Ishikawa (cell line): ENCODE data around the gene GPR153.

Experiments used
- CEBPB ChIP-seq: IDR thresholded peaks from 2 replicates; pipeline ENCODE4 v1.6.1; 2012
- CREB1 ChIP-seq: IDR thresholded peaks from 2 replicates; pipeline ENCODE4 v1.6.1; 2012; ENCODE audit warnings: low read depth
- EGR1 ChIP-seq: IDR thresholded peaks from 2 replicates; pipeline ENCODE4 v1.6.1; 2012
- EP300 ChIP-seq: IDR thresholded peaks from 2 replicates; pipeline ENCODE4 v1.6.1; 2012; ENCODE audit warnings: borderline replicate concordance
- FOXM1 ChIP-seq: IDR thresholded peaks from 2 replicates; pipeline ENCODE4 v1.6.1; 2012; ENCODE audit warnings: low read depth, borderline replicate concordance
- MAX ChIP-seq: IDR thresholded peaks from 2 replicates; pipeline ENCODE4 v1.6.1; 2012
- NFIC ChIP-seq: IDR thresholded peaks from 2 replicates; pipeline ENCODE4 v1.6.1; 2012
- RAD21 ChIP-seq: IDR thresholded peaks from 2 replicates; pipeline ENCODE4 v1.6.1; 2012; ENCODE audit warnings: low read depth
- REST ChIP-seq: IDR thresholded peaks from 2 replicates; pipeline ENCODE4 v1.6.1; 2012; ENCODE audit warnings: low read depth, mild to moderate bottlenecking
- TAF1 ChIP-seq: IDR thresholded peaks from 2 replicates; pipeline ENCODE4 v1.6.1; 2012; ENCODE audit warnings: low read depth, mild to moderate bottlenecking
- TCF12 ChIP-seq: IDR thresholded peaks from 2 replicates; pipeline ENCODE4 v1.6.1; 2012; ENCODE audit warnings: low read depth
- TEAD4 ChIP-seq: IDR thresholded peaks from 2 replicates; pipeline ENCODE4 v1.6.1; 2012
- USF1 ChIP-seq: IDR thresholded peaks from 2 replicates; pipeline ENCODE4 v1.6.1; 2012
- YY1 ChIP-seq: IDR thresholded peaks from 2 replicates; pipeline ENCODE4 v1.6.1; 2012; ENCODE audit warnings: low read depth
- ZBTB7A ChIP-seq: IDR thresholded peaks from 2 replicates; pipeline ENCODE4 v1.6.1; 2012; ENCODE audit warnings: low read depth

Gene GPR153

GRCh38 chr1:6307099-6307498 lies 46.2 kb upstream of the GPR153 start:
- no peak for TF ChIP-seq MAX
- TF ChIP-seq NFIC: no peak
- no peak for TF ChIP-seq TCF12
- TF ChIP-seq EP300: no peak
- TF ChIP-seq USF1: no peak
- no peak for TF ChIP-seq TAF1

- TF ChIP-seq ZBTB7A: no peak
- TF ChIP-seq USF1: no peak
- TF ChIP-seq YY1: no peak
- no peak for TF ChIP-seq NFIC
- TF ChIP-seq REST: peak; percentile 61
- no peak for TF ChIP-seq CEBPB
Observed at GRCh38 chr1:6303397-6304012, 42.6 kb upstream of the GPR153 start.

GRCh38 chr1:6302568-6302967 lies 41.7 kb upstream of the GPR153 start:
- TF ChIP-seq REST: no peak
- no peak for TF ChIP-seq TAF1
- no peak for TF ChIP-seq FOXM1
- no peak for TF ChIP-seq NFIC
- no peak for TF ChIP-seq TCF12
- TF ChIP-seq YY1: no peak
- no peak for TF ChIP-seq EP300
- no peak for TF ChIP-seq RAD21
- TF ChIP-seq USF1: no peak
- TF ChIP-seq CREB1: no peak
- no peak for TF ChIP-seq TEAD4
- no peak for TF ChIP-seq CEBPB
- no peak for TF ChIP-seq EGR1
- no peak for TF ChIP-seq MAX

GRCh38 chr1:6301526-6301925 lies 40.6 kb upstream of the GPR153 start:
- TF ChIP-seq RAD21: no peak
- TF ChIP-seq TCF12: no peak
- TF ChIP-seq TEAD4: no peak
- no peak for TF ChIP-seq CEBPB
- TF ChIP-seq FOXM1: no peak
- no peak for TF ChIP-seq EGR1
- TF ChIP-seq ZBTB7A: no peak
- TF ChIP-seq USF1: no peak
- TF ChIP-seq CREB1: no peak
- TF ChIP-seq EP300: no peak
- no peak for TF ChIP-seq NFIC

- TF ChIP-seq EGR1 (no peak), TEAD4 (no peak), TCF12 (no peak), EP300 (no peak), TAF1 (no peak), RAD21 (no peak), CREB1 (no peak), CEBPB (no peak), REST (no peak), ZBTB7A (no peak), USF1 (no peak), YY1 (no peak), NFIC (no peak), MAX (no peak), FOXM1 (no peak)
Observed at GRCh38 chr1:6300342-6301048, 39.6 kb upstream of the GPR153 start.
